ENCODE results near the gene IBSP. TPM values are rescaled to one million over a fixed set of nuclear protein-coding genes. Genes with fewer than 3 reads are reported as not detected.

Gene IBSP
- total RNA-seq, 1 experiment from 2014 or later, result not detected

- TF ChIP-seq CTCF (conservative IDR thresholded peaks at IDR 0.05) (no peak), EZH2 (IDR thresholded peaks at IDR 0.05; ENCODE audit: low read depth) (no peak)
- Histone ChIP-seq H3K9me2 (ENCODE audit: insufficient read depth) (no peaks in the 10 kb centered on the region), H3K4me1 (replicated peaks; ENCODE audit: insufficient read depth) (no peaks in the 10 kb centered on the region), H3K4me3 (no peak overlapping the region), H3K36me3 (ENCODE audit: low read depth) (no peaks in the 10 kb centered on the region), H3K27ac (no peak overlapping the region), H2AFZ (no peak overlapping the region), H3F3A (ENCODE audit: insufficient read depth, low read depth) (no peaks in the 10 kb centered on the region), H3K4me2 (no peak overlapping the region), H3K79me2 (ENCODE audit: low read depth) (no peaks in the 10 kb centered on the region), H3K27me3 (ENCODE audit: insufficient read depth, low read depth) (no peaks in the 10 kb centered on the region), H4K20me1 (ENCODE audit: insufficient read depth) (no peaks in the 10 kb centered on the region), H3K9me3 (ENCODE audit: insufficient read depth, low read depth) (no peaks in the 10 kb centered on the region)
- CTCF ChIA-PET, result no interaction called here
- POLR2A ChIA-PET (ENCODE audit: unreplicated experiment), result no interaction called here
- no peak for DNase-seq
- no TSS peak for BruUV-seq (replicated peaks)
- intact Hi-C loops (cut with micrococcal nuclease; ENCODE audit: unreplicated experiment), result no loop called here
Measured at GRCh38 chr4:87811977-87812376, 12.6 kb downstream of the IBSP start.

- POLR2A ChIA-PET (ENCODE audit: unreplicated experiment), result interaction anchor here (0.7 kb wide), 1 partner anchor 358 kb away, joined by 3 read pairs; no protein-coding TSS in a partner anchor
- CTCF ChIA-PET, result no interaction called here
- peaks cover 7% of the 10 kb centered on the region; the same call in 1 of the 2 replicates for H3K4me1 ChIP-seq (replicated peaks; ENCODE audit: insufficient read depth)
Measured at GRCh38 chr4:87819281-87819919, 20.0 kb downstream of the IBSP start.

GRCh38 chr4:87823200-87823599, 23.8 kb downstream of the IBSP start:
- no TSS peak for BruUV-seq (replicated peaks)
- no peak for TF ChIP-seq CTCF (conservative IDR thresholded peaks at IDR 0.05)
- TF ChIP-seq EZH2 (IDR thresholded peaks at IDR 0.05; ENCODE audit: low read depth), result no peak
- H2AFZ ChIP-seq, result no peak overlapping the region
- DNase-seq, result no peak
- no peaks in the 10 kb centered on the region for H3K27me3 ChIP-seq (ENCODE audit: insufficient read depth, low read depth)
- CTCF ChIA-PET, result interaction anchor here (0.6 kb wide), 1 partner anchor 1877 kb away, joined by 5 read pairs; no protein-coding TSS in a partner anchor
- H3K4me1 ChIP-seq (replicated peaks; ENCODE audit: insufficient read depth), result peaks cover 7% of the 10 kb centered on the region; the same call in 1 of the 2 replicates
- intact Hi-C loops (cut with micrococcal nuclease; ENCODE audit: unreplicated experiment), result no loop called here
- H3K27ac ChIP-seq, result no peak overlapping the region
- H3K9me3 ChIP-seq (ENCODE audit: insufficient read depth, low read depth), result no peaks in the 10 kb centered on the region
- no peaks in the 10 kb centered on the region for H3K36me3 ChIP-seq (ENCODE audit: low read depth)
- no peaks in the 10 kb centered on the region for H3K9me2 ChIP-seq (ENCODE audit: insufficient read depth)
- no peak overlapping the region for H3K4me3 ChIP-seq
- H3K79me2 ChIP-seq (ENCODE audit: low read depth), result no peaks in the 10 kb centered on the region
- H3F3A ChIP-seq (ENCODE audit: insufficient read depth, low read depth), result no peaks in the 10 kb centered on the region
- H4K20me1 ChIP-seq (ENCODE audit: insufficient read depth), result no peaks in the 10 kb centered on the region
- H3K4me2 ChIP-seq, result no peak overlapping the region
- POLR2A ChIA-PET (ENCODE audit: unreplicated experiment), result no interaction called here

More at GRCh38 chr4:87819281-87819919, 20.0 kb downstream of the IBSP start:
- Histone ChIP-seq H3K4me2 (no peak overlapping the region), H3K27me3 (ENCODE audit: insufficient read depth, low read depth) (no peaks in the 10 kb centered on the region), H3K36me3 (ENCODE audit: low read depth) (no peaks in the 10 kb centered on the region), H4K20me1 (ENCODE audit: insufficient read depth) (no peaks in the 10 kb centered on the region), H3K79me2 (ENCODE audit: low read depth) (no peaks in the 10 kb centered on the region), H3K27ac (no peak overlapping the region), H2AFZ (peak overlapping the region; percentile 76), H3F3A (ENCODE audit: insufficient read depth, low read depth) (no peaks in the 10 kb centered on the region), H3K9me3 (ENCODE audit: insufficient read depth, low read depth) (no peaks in the 10 kb centered on the region), H3K4me3 (no peak overlapping the region), H3K9me2 (ENCODE audit: insufficient read depth) (no peaks in the 10 kb centered on the region)
- DNase-seq, result peak in 1 of 2 experiments; percentile 33
- no TSS peak for BruUV-seq (replicated peaks)
- intact Hi-C loops (cut with micrococcal nuclease; ENCODE audit: unreplicated experiment), result no loop called here
- TF ChIP-seq CTCF (conservative IDR thresholded peaks at IDR 0.05), result no peak
- no peak for TF ChIP-seq EZH2 (IDR thresholded peaks at IDR 0.05; ENCODE audit: low read depth)
